ENCODE measurements around the gene GSK3B. TPM values are rescaled to one million over a fixed set of nuclear protein-coding genes. Genes with fewer than 3 reads are reported as not detected.
A peak's percentile ranks its signal among the peaks of the same experiment; 100 is the strongest.

GSK3B gene
- total and polyA plus RNA-seq, 10 of the 15 experiments (the other 5 are each of a cell fraction or from before 2014, with no cell fraction given) = 8.5 to 49.8 (median 25.5) TPM

GRCh38 chr3:119944091-119944490, 150.2 kb downstream of the GSK3B start:
- H3K9me3 ChIP-seq (replicated peaks; ENCODE audit: control insufficient read depth, insufficient read depth, low read length) = no peaks in the 10 kb centered on the region
- no peak overlapping the region for H3K9ac ChIP-seq (ENCODE audit: control insufficient read depth, insufficient read depth, low read length)
- H3K27ac ChIP-seq (ENCODE audit: control insufficient read depth, insufficient read depth) = peak overlapping the region; percentile 62
- peak overlapping the region; percentile 86 for H3K4me2 ChIP-seq (ENCODE audit: control insufficient read depth, insufficient read depth)
- H3K4me1 ChIP-seq (ENCODE audit: control insufficient read depth, insufficient read depth, low read length) = peaks cover 17% of the 10 kb centered on the region
- H3K27me3 ChIP-seq (replicated peaks in 1 of 2; ENCODE audit: control insufficient read depth in 2 of 2, insufficient read depth in 2 of 2, low read length in 1 of 2) = no peaks in the 10 kb centered on the region
- intact Hi-C loops (cut with micrococcal nuclease; ENCODE audit: unreplicated experiment) (no loop called here), in situ Hi-C loops (cut with MboI) (no loop called here)
- no peaks in the 10 kb centered on the region for H4K20me1 ChIP-seq (ENCODE audit: control insufficient read depth, insufficient read depth)
- H3K79me2 ChIP-seq (ENCODE audit: control insufficient read depth, insufficient read depth, low read length) = peaks cover 30% of the 10 kb centered on the region
- RAD21 ChIA-PET (ENCODE audit: unreplicated experiment) = no interaction called here
- SMC1A ChIA-PET (ENCODE audit: uncharacterized antibody, unreplicated experiment) = interaction anchor here (1.2 to 1.3 kb wide), 2 partner anchors 12 to 15 kb away, joined by 3 read pairs; no protein-coding TSS in a partner anchor
- no peak overlapping the region for H2AFZ ChIP-seq (ENCODE audit: control insufficient read depth, low read depth, low read length)
- peaks cover 0 to 6% of the 10 kb centered on the region in 2 experiments; a peak in 1 of 4 replicates for H3K36me3 ChIP-seq (ENCODE audit: control insufficient read depth in 2 of 2, insufficient read depth in 2 of 2, low read length in 1 of 2)
- ATAC-seq (peak; percentile 86), DNase-seq (ENCODE audit: low read depth, low spot score) (peak; percentile 19), FAIRE-seq (peak; percentile 83)
- TF ChIP-seq NFIC (IDR thresholded peaks at IDR 0.05; ENCODE audit: low read depth, low read length) (0 out of 2 replicates have a peak, but pooled peaks have one; percentile 22), MTA2 (IDR thresholded peaks at IDR 0.05; ENCODE audit: low read depth) (peak; percentile 38; the same call in 1 of the 2 replicates), ZBTB11 (CRISPR knock-in tag; IDR thresholded peaks at IDR 0.05) (no peak), CREB1 (IDR thresholded peaks at IDR 0.05; ENCODE audit: low read depth) (peak; percentile 41; the same call in 1 of the 2 replicates), MXI1 (IDR thresholded peaks at IDR 0.05; ENCODE audit: low read depth, low read length) (no peak), IKZF2 (IDR thresholded peaks at IDR 0.05) (peak; percentile 53 to 54; a peak in 3 of 4 replicates), RUNX3 (IDR thresholded peaks at IDR 0.05; ENCODE audit: low read length) (peak; percentile 74), ATF7 (IDR thresholded peaks at IDR 0.05; ENCODE audit: low read depth) (no peak), CREM (IDR thresholded peaks at IDR 0.05; ENCODE audit: low read depth) (0 out of 2 replicates have a peak, but pooled peaks have one; percentile 16)
- TF ChIP-seq, protein P1, sequence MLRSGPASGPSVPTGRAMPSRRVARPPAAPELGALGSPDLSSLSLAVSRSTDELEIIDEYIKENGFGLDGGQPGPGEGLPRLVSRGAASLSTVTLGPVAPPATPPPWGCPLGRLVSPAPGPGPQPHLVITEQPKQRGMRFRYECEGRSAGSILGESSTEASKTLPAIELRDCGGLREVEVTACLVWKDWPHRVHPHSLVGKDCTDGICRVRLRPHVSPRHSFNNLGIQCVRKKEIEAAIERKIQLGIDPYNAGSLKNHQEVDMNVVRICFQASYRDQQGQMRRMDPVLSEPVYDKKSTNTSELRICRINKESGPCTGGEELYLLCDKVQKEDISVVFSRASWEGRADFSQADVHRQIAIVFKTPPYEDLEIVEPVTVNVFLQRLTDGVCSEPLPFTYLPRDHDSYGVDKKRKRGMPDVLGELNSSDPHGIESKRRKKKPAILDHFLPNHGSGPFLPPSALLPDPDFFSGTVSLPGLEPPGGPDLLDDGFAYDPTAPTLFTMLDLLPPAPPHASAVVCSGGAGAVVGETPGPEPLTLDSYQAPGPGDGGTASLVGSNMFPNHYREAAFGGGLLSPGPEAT (IDR thresholded peaks at IDR 0.05; ENCODE audit: low read depth) = 0 out of 2 replicates have a peak, but pooled peaks have one; percentile 13
- CTCF ChIA-PET = no interaction called here
- no TSS peak for BruUV-seq (replicated peaks)
- POLR2A ChIA-PET = no interaction called here
- no peak overlapping the region for H3K4me3 ChIP-seq
- 5% methylated on average over 2 of the region's 2 CpGs for WGBS (ENCODE audit: insufficient coverage, insufficient replicate concordance, low lambda C conversion rate, missing lambda C conversion rate)
